GM12873 (cell line): ENCODE results near the gene TBC1D22A.

Source experiments
- TF ChIP-seq, protein P1 (sequence below): IDR thresholded peaks from 2 replicates; pipeline ENCODE4 v1.5.1; 2012; ENCODE audit warnings: low read depth, mild to moderate bottlenecking, moderate library complexity, low read length, control low read depth; ENCODE audit not compliant: insufficient read depth; ENCODE audit errors: missing control alignments

TBC1D22A gene

DNA sequence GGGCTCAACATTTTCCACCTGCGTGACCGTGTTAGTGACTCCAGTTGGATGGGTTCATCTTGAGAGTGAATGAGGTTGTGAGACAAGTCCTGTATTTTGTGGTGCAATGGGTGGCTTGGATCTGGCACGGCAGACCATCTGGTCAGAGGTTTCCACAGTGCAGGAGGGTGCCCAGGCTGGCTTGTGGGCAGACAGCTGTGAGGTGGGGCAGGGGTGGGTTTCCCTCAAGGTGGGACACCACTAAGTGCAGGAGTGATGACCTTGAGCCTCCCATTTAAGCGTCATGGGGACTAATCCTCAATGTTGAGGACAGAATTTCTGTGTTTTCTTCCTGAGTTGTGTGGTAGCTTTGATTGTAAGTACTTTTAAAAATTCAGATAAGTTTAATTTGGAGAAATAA is 220.6 kb downstream of the TBC1D22A start:
- TF ChIP-seq, protein P1, sequence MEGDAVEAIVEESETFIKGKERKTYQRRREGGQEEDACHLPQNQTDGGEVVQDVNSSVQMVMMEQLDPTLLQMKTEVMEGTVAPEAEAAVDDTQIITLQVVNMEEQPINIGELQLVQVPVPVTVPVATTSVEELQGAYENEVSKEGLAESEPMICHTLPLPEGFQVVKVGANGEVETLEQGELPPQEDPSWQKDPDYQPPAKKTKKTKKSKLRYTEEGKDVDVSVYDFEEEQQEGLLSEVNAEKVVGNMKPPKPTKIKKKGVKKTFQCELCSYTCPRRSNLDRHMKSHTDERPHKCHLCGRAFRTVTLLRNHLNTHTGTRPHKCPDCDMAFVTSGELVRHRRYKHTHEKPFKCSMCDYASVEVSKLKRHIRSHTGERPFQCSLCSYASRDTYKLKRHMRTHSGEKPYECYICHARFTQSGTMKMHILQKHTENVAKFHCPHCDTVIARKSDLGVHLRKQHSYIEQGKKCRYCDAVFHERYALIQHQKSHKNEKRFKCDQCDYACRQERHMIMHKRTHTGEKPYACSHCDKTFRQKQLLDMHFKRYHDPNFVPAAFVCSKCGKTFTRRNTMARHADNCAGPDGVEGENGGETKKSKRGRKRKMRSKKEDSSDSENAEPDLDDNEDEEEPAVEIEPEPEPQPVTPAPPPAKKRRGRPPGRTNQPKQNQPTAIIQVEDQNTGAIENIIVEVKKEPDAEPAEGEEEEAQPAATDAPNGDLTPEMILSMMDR, result no peak

DNA sequence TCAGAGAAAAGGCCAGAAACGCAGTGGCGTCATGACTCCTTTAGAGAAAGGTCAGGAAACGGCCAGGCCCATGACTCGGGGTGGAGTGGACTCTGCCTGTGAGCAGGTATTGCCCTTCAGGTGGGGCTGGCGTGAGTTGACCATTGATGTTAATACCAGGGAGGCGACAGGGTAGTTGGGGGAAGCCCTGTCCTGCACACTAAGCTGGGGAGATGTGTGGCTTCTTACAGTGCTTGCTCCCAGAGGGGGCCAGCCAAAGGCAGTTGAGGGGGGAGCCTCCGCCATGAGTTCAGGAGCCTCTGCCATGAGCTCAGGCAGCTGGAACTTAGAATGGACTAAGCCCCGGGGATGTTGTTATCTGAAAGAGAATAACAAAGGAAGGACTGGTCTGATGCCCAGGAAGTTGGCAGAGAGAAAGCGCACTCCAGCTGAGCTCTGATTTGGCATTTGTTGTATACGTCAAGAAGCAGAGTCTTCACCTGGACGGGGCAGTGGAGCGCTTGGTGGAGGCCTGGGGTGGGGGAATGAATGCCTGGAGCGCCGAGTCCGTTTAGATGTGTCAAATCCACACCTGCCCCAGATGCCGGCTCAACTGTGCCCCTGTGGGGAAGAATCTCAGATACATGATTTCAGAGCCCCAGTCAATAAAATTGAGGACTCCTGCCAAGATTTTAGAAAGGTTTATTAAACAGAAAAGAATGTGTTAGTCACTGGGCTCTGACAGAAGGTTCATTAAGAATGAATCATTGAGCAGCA is 222.5 kb downstream of the TBC1D22A start:
- TF ChIP-seq, protein P1, result no peak

DNA sequence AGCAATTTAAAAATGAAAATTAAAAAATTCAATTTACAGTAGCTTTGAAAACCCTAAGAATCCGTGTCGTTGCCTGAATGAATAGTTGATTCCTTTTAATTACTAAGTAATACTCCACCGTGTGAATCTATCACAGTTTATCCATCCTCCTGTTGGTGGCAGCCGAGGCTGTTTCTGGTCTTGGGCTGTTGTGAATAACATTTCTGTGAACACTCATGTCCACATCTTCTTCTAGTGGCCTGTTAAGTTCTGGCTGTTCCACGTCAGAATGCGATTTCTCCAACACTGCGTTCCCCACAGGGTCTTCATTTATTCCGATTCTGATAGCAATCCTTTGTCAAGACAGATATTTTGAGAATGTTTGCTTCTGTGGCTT is 223.0 kb downstream of the TBC1D22A start:
- TF ChIP-seq, protein P1, result no peak

- TF ChIP-seq, protein P1, result no peak
Measured at GRCh38 chr22:46986788-46987187, 224.3 kb downstream of the TBC1D22A start.

GRCh38 chr22:46990937-46991550 is 228.6 kb downstream of the TBC1D22A start:
- TF ChIP-seq, protein P1, result no peak

DNA sequence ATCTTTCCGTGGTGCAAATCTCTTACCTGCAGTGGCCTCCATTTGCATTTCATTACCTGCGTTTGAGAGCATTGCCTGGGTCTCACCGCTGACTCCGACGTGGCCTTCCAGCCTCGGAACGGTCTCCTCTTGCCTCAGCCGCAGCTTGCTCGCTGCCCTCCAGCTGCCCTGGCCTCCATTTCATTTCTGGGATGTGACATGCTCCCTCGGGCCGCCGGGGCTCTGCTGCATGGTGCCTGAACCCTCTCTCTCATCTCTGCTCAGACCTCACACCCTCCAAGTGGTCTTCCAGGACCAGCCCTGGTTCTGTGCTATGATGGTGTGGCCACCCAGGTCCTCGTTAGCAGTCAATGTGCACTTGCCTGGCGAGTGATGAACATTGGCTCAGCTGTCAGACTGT is 229.2 kb downstream of the TBC1D22A start:
- TF ChIP-seq, protein P1, result no peak

- TF ChIP-seq, protein P1, result no peak
Measured at GRCh38 chr22:46992121-46992731, 229.8 kb downstream of the TBC1D22A start.
